Measurements from ENCODE around the gene ARHGAP5. TPM values are rescaled to one million over a fixed set of nuclear protein-coding genes. Genes with fewer than 3 reads are reported as not detected.

Gene ARHGAP5
- total and polyA plus RNA-seq, 2 experiments from 2014 or later = 22.1 to 72.6 TPM

DNA sequence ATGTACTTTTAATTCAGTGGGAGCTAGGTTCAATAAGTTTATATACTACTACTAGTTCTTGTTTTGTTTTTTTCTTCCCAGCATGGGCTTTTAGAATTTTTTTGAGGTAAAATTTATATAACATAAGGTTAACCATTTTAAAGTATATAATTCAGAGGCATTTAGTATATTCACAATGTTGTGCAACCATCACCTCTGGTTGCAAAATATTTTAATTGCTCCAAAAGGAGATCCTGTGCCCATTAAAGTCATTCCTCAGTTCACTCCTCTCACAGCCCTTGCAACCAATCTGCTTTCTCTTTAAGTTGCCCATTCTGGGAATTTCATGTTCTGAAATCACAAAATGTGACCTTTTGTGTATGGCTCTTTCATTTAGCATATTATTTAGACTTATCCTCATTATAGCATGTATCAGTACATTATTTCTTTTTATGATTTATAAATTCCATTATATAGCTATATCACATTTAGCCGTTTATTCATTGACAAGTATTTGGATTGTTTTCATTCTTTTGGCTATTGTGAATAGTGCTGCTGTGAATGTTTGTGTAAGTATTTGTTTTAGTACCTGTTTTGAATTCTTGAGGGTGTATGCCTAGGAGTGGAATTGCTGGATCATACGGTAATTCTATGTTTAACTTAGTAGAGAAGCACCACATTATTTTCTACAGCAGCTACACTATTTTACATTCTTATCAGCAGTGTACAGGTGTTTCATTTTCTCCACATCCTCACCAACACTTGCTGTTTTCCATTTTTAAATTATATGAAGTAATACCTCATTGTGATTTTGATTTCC, 59.1 kb downstream of the ARHGAP5 start (continued):
- TF ChIP-seq ETS1 (IDR thresholded peaks at IDR 0.05) (no peak), REST (IDR thresholded peaks at IDR 0.05; ENCODE audit: unreplicated experiment) (no peak)

DNA sequence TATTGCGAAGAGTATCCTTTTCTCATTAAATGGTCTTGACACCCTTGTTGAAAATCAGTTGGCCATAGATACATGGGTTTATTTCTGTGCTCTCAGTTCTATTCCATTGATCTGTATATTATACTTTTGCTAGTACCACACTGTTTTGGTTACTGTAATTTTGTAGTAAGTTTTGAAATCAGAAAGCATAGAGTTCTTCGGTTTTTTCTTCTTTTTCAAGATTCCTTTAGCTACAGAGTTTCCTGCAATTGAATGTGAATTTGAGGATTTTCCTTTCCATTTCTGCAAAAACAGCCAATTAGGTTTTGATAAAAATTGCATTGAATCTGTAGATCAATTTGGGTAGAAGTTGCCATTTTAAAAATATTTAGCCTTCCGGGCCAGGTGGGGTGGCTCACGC, 60.2 kb downstream of the ARHGAP5 start:
- Histone ChIP-seq H3K4me2 (no peak overlapping the region), H3K4me3 (no peak overlapping the region), H3K27ac (ENCODE audit: low read depth) (no peak overlapping the region), H2AFZ (no peak overlapping the region), H3K9me2 (ENCODE audit: insufficient read depth) (no peaks in the 10 kb centered on the region), H3K79me2 (replicated peaks; ENCODE audit: insufficient read depth) (peaks cover 71% of the 10 kb centered on the region), H3K27me3 (ENCODE audit: insufficient read depth) (no peaks in the 10 kb centered on the region), H3K4me1 (ENCODE audit: insufficient read depth) (peaks cover 7% of the 10 kb centered on the region; the same call in 1 of the 2 replicates), H3F3A (replicated peaks; ENCODE audit: low read depth) (no peaks in the 10 kb centered on the region), H4K20me1 (replicated peaks; ENCODE audit: insufficient read depth) (no peaks in the 10 kb centered on the region), H3K36me3 (ENCODE audit: insufficient read depth) (peaks cover 7% of the 10 kb centered on the region; the same call in 1 of the 2 replicates)
- Mint-ChIP-seq H3K9me3 (peaks cover 18% of the 10 kb centered on the region), H3K36me3 (ENCODE audit: low read depth) (peaks cover 65% of the 10 kb centered on the region), H3K4me3 (no peak overlapping the region), H3K27me3 (ENCODE audit: insufficient read depth, low read depth, poor library complexity) (no peaks in the 10 kb centered on the region), H3K27ac (no peak overlapping the region), H3K4me1 (peaks cover 11% of the 10 kb centered on the region; the same call in 2 of the 3 replicates)
- ATAC-seq = no peak
- no peak for DNase-seq (ENCODE audit: low spot score)
- TF ChIP-seq, protein P1, sequence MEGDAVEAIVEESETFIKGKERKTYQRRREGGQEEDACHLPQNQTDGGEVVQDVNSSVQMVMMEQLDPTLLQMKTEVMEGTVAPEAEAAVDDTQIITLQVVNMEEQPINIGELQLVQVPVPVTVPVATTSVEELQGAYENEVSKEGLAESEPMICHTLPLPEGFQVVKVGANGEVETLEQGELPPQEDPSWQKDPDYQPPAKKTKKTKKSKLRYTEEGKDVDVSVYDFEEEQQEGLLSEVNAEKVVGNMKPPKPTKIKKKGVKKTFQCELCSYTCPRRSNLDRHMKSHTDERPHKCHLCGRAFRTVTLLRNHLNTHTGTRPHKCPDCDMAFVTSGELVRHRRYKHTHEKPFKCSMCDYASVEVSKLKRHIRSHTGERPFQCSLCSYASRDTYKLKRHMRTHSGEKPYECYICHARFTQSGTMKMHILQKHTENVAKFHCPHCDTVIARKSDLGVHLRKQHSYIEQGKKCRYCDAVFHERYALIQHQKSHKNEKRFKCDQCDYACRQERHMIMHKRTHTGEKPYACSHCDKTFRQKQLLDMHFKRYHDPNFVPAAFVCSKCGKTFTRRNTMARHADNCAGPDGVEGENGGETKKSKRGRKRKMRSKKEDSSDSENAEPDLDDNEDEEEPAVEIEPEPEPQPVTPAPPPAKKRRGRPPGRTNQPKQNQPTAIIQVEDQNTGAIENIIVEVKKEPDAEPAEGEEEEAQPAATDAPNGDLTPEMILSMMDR (conservative IDR thresholded peaks at IDR 0.05; ENCODE audit: low read depth in 2 of 2) = no peak
- TF ChIP-seq JUNB (IDR thresholded peaks at IDR 0.05; ENCODE audit: unreplicated experiment) = no peak
- no peak for TF ChIP-seq CREB1 (CRISPR knock-in tag; IDR thresholded peaks at IDR 0.05; ENCODE audit: low read depth)
- no peak for TF ChIP-seq POLR2AphosphoS5 (IDR thresholded peaks at IDR 0.05; ENCODE audit: low read depth)
- TF ChIP-seq ZNF331 (CRISPR knock-in tag; IDR thresholded peaks at IDR 0.05; ENCODE audit: low read depth) = no peak
- no peak for TF ChIP-seq ETS1 (IDR thresholded peaks at IDR 0.05)
- TF ChIP-seq REST (IDR thresholded peaks at IDR 0.05; ENCODE audit: unreplicated experiment) = no peak
- no peak for TF ChIP-seq STAT1 (IDR thresholded peaks at IDR 0.05; ENCODE audit: unreplicated experiment)
- no peak for TF ChIP-seq EZH2 (IDR thresholded peaks at IDR 0.05; ENCODE audit: low read depth, unreplicated experiment)
- TF ChIP-seq ZNF114 (CRISPR knock-in tag; IDR thresholded peaks at IDR 0.05) = no peak
- TF ChIP-seq EZH2phosphoT487 (IDR thresholded peaks at IDR 0.05; ENCODE audit: unreplicated experiment) = no peak
